Aorta (tissue), 5 donors: ENCODE results near the gene OSBPL3. TPM values are rescaled to one million over a fixed set of nuclear protein-coding genes. Genes with fewer than 3 reads are reported as not detected.
"Not testable (repeated sequence)": the region's sequence is repeated elsewhere in the genome, so short reads cannot be mapped to it uniquely, and the experiment has no call there.

Experiments
- ATAC-seq: fragments of 200-7000 bp; cut with Tn5 transposase; one replicate; pipeline ENCODE4 v1.9.1; 2022; ENCODE audit warnings: moderate library complexity; ENCODE audit not compliant: low FRiP score
- DNase-seq, 2 donors: peaks; one replicate each; pipeline ENCODE4 v3.0.0-alpha.2; 2020
- H3K27ac ChIP-seq, 2 donors: one replicate each; pipeline ENCODE4 v1.5.1; 2013; ENCODE audit warnings: low read length in 2 of 2, mild to moderate bottlenecking in 2 of 2, moderate library complexity in 2 of 2, control low read depth in 1 of 2, inconsistent platforms in 1 of 2, low read depth in 1 of 2
- H3K27me3 ChIP-seq, 2 donors: one replicate each; pipeline ENCODE4 v1.6.1; 2013; ENCODE audit warnings: control low read depth in 1 of 2, low read length in 1 of 2, mild to moderate bottlenecking in 1 of 2, moderate library complexity in 1 of 2; ENCODE audit not compliant: insufficient read depth in 2 of 2, control insufficient read depth in 1 of 2
- H3K36me3 ChIP-seq, 2 donors: one replicate each; pipeline ENCODE4 v1.6.1; 2013; ENCODE audit warnings: control low read depth in 1 of 2, low read length in 1 of 2, mild to moderate bottlenecking in 1 of 2; ENCODE audit not compliant: insufficient read depth in 2 of 2, control insufficient read depth in 1 of 2
- H3K4me1 ChIP-seq, 2 donors: one replicate each; pipeline ENCODE4 v1.6.1; 2013; ENCODE audit warnings: low read length in 2 of 2, control low read depth in 1 of 2, mild to moderate bottlenecking in 1 of 2, moderate library complexity in 1 of 2; ENCODE audit not compliant: insufficient read depth in 2 of 2, control insufficient read depth in 1 of 2
- H3K4me3 ChIP-seq, 2 donors: one replicate each; pipeline ENCODE4 v1.5.1; 2013; ENCODE audit warnings: low read length in 2 of 2, control low read depth in 1 of 2, mild to moderate bottlenecking in 1 of 2
- H3K9me3 ChIP-seq: one replicate; pipeline ENCODE4 v1.6.1; 2013; ENCODE audit warnings: mild to moderate bottlenecking, low read length; ENCODE audit not compliant: control insufficient read depth
- WGBS, 2 donors: extraction: QIAGEN DNeasy Blood & Tissue Kit; methylation state at CpG; one replicate each; pipeline ENCODE4 v1.1.7; 2013; 5-methylcytosine and 5-hydroxymethylcytosine counted together
- intact Hi-C, 2 donors: fragments of 100-400 bp; cut with DNase I; formaldehyde crosslinking; loops; one replicate each; pipeline versions ENCODE4 v1.14.2 to v1.15.0; 2022
- polyA plus RNA-seq, 2 donors: library from polyadenylated mRNA; stranded (reverse); fragments of 200-250 nt; gene quantifications; one replicate each; pipeline ENCODE4 v1.2.3, GENCODE V29; 2013
- total RNA-seq, 2 donors: library from RNA; stranded (reverse); fragmentation: NEBNext Ultra II Directional; extraction: Animal tissue kit (Norgen Biotek cat#: 25700); gene quantifications; one replicate each; pipeline ENCODE4 v1.2.1, GENCODE V29; 2021
- donor health status: healthy with polysubstance abuse.
- donor health status: Bipolar disorder and iron deficiency.
- donor health status: DM: no; HTN: no; CAD: no.
- donor health status: DM: no; HTN: no; CAD: no.
- donor health status: DM: yes; HTN: yes; CAD: no.

Gene OSBPL3
- total and polyA plus RNA-seq, 4 donors, result 0.41 to 15.6 (median 5.6) TPM

DNA sequence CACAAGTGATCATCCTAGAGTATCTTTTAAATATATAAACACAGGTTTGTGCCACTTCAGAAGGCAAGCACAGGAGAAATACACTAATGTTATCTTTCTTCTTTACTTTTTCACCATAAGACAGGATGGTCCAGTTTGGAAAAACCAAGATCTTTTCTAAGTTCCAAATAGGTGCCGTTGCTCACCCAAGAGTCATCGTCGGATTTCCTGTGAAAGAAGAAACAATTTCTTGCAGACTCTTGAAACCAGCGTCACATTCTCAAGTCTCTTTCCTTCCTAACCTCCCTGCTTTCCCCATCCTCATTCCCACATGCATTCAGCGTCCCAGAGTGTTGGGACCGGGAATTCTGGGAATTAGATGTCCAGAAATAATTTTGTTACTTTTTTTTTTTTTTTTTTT, 179.9 kb downstream of the OSBPL3 start:
- no peak for ATAC-seq
- no peak overlapping the region for H3K4me3 ChIP-seq

DNA sequence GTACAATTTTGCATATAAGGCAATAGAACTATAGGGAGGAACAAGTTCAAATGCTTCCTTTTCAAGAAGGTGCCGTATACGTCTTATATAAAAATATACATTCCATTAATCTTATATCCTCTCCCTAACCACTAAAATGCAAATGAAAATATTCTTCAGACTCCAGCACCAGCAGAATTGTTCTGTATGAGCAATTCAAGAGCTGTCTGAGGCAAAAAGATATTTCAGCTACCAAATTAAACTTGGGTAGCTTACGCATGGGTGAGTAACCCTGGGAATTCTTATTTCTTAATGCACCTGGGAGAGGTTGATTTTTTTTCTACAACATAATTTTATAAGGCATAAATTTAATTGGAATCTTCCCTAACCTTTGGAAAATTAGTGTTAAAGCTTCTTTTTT, 180.5 kb downstream of the OSBPL3 start:
- Histone ChIP-seq H3K27me3 (no peaks in the 10 kb centered on the region), H3K4me3 (no peak overlapping the region), H3K27ac (no peak overlapping the region), H3K36me3 (no peaks in the 10 kb centered on the region), H3K4me1 (no peaks in the 10 kb centered on the region), H3K9me3 (no peaks in the 10 kb centered on the region)
- intact Hi-C loops, result no loop called here
- DNase-seq (no peak), ATAC-seq (no peak)
- WGBS, 2 donors, result 78 to 83% methylated on average over 3 of the region's 3 CpGs

More for the DNA sequence above, 179.9 kb downstream of the OSBPL3 start:
- no peaks in the 10 kb centered on the region for H3K36me3 ChIP-seq
- H3K9me3 ChIP-seq, result no peaks in the 10 kb centered on the region
- no peaks in the 10 kb centered on the region for H3K27me3 ChIP-seq
- intact Hi-C loops, result no loop called here
- H3K27ac ChIP-seq, result no peak overlapping the region
- DNase-seq, result no peak
- 89 to 92% methylated on average over 6 of the region's 6 CpGs for WGBS, 2 donors
- no peaks in the 10 kb centered on the region for H3K4me1 ChIP-seq

DNA sequence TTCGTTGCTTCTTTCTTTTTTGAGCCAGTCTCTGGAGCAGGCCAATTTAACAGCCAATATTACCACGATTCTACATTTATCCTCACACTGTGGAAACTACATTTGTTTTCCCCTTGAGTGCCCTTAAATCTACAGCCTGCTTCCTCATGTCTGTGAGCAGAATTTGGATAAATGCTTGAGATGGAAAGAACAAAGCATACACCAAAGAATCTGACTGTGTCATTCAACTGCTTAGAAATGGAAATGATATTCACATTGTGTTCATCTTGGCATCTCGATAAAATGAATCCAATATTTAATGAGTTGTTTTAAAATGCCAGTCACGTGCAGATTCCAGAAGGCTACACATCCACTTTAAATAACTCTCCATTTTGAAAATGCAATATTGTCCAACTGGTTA, 181.7 kb downstream of the OSBPL3 start:
- intact Hi-C loops, result no loop called here
- H3K27ac ChIP-seq, result no peak overlapping the region
- no peaks in the 10 kb centered on the region for H3K36me3 ChIP-seq
- ATAC-seq, result no peak
- no peak overlapping the region for H3K4me3 ChIP-seq
- no peaks in the 10 kb centered on the region for H3K9me3 ChIP-seq
- 55 to 72% methylated on average over 4 of the region's 4 CpGs for WGBS, 2 donors
- H3K27me3 ChIP-seq, result no peaks in the 10 kb centered on the region
- DNase-seq, result no peak
- no peaks in the 10 kb centered on the region for H3K4me1 ChIP-seq

DNA sequence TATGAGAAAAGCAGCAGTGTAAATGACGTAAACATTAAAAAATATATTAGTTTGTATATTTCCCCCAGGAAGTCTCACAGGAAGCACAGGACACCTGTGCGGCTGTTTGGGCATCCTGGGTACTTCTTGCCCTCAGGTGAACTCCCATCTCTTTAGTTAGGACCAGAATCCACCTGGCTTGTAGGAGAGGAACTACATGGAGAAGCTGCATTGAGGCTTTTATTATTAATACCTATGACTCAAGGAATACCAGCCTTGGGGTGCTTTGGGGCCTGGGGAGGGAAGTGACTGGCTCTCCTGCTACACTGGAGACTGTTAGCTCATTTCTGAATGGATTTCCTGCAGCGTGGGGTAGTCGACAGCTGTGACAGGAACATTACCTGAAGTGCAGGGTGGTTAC, 182.7 kb downstream of the OSBPL3 start:
- no peak for ATAC-seq

DNA sequence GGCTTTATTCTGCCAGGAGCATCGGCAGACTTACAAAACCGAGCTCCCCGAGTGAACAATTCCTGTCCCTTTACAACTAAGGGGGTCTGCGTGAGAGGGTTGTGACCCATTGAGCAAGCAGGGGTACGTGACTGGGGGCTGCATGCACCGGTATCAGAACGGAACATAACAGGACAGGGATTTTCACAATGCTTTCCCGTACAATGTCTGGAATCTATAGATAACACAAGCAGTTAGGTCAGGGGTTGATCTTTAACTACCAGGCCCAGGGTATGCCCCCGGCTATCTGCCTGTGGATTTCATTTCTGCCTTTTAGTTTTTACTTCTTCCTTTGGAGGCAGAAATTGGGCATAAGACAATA, 184.6 kb downstream of the OSBPL3 start:
- WGBS, 2 donors, result 93% methylated on average over 9 of the region's 9 CpGs
- Histone ChIP-seq H3K27me3 (no peaks in the 10 kb centered on the region), H3K9me3 (no peaks in the 10 kb centered on the region), H3K4me3 (no peak overlapping the region), H3K27ac (no peak overlapping the region), H3K36me3 (no peaks in the 10 kb centered on the region), H3K4me1 (no peaks in the 10 kb centered on the region)
- no peak for DNase-seq
- ATAC-seq, result no peak
- intact Hi-C loops, result no loop called here

More for the DNA sequence above, 182.7 kb downstream of the OSBPL3 start:
- Histone ChIP-seq H3K9me3 (no peaks in the 10 kb centered on the region), H3K27ac (no peak overlapping the region), H3K4me3 (no peak overlapping the region), H3K4me1 (no peaks in the 10 kb centered on the region), H3K27me3 (no peaks in the 10 kb centered on the region), H3K36me3 (no peaks in the 10 kb centered on the region)
- 94 to 95% methylated on average over 4 of the region's 4 CpGs for WGBS, 2 donors
- DNase-seq, result no peak
- intact Hi-C loops, result no loop called here

DNA sequence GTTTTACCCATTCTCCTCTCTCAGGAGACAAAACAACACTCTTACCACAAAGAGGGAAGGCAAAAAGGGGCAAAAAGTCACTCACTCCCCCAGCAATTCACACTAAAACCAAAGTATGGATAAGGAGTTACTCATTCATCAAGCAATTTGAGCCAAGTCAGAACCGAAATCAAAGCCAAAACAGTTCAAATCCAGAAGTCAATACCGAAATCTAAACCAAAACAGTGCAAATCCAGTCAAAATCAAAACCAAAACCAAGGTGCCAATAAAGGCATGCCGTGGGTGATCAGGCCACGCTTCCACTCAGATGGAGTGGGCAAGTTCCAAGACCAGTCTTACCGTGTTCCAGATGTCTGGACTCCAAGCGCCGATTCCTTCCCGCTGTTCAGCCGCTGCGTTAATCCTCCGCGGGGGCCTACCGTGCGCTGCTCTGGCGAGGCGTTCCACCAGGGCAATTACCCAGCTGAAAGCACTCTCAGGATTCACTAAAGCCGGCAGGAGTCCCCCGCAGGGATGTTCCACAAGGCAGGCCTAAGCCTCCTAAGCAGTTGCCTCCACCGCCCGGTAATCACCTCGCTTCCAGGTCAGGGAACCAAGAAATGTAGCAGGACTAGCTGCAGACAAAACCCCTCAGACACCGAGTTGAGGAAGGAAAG, 185.1 kb downstream of the OSBPL3 start:
- DNase-seq, H3K27ac ChIP-seq, H3K4me1 ChIP-seq, H3K36me3 ChIP-seq, ATAC-seq, H3K9me3 ChIP-seq, intact Hi-C loops, H3K27me3 ChIP-seq, H3K4me3 ChIP-seq: not testable (repeated sequence)
- WGBS, 2 donors, result 94 to 95% methylated on average over 22 of the region's 22 CpGs

DNA sequence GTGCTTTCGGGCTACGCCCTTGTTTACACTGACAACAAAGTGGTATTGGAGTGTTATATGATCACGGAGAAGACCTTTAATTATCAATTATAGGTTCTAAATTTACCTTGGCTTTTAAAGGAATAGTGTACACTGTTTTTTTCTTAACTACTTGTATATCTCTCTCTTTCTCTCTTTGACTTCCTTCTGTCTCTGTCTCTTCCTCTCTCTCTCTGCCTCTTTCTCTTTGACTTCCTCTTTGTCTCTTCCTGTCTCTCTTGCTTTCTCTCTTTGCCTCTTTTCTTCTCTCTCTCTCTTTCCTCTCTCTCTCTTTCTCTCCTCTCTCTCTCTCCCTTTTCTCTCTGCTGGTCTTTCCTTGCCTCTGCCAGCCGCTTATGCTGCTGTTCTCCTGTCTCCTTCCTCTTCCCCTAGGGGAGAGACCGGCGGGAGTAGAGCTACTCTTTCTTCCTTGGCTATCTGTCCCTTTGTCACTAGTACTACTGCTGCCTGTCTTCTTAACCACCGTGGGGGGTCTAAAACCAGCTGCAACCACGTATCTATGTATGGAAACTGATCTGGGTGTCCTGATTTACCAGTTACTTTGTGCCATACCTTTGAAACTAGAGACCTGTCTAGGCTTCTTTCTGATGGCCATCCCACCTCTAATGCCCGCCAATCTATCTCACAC, 185.9 kb downstream of the OSBPL3 start:
- Histone ChIP-seq H3K27ac (no peak overlapping the region), H3K27me3 (no peaks in the 10 kb centered on the region), H3K36me3 (no peaks in the 10 kb centered on the region), H3K4me1 (no peaks in the 10 kb centered on the region), H3K9me3 (no peaks in the 10 kb centered on the region), H3K4me3 (no peak overlapping the region)
- intact Hi-C loops, result no loop called here
- 70 to 75% methylated on average over 9 of the region's 9 CpGs for WGBS, 2 donors
- ATAC-seq (no peak), DNase-seq (no peak)

DNA sequence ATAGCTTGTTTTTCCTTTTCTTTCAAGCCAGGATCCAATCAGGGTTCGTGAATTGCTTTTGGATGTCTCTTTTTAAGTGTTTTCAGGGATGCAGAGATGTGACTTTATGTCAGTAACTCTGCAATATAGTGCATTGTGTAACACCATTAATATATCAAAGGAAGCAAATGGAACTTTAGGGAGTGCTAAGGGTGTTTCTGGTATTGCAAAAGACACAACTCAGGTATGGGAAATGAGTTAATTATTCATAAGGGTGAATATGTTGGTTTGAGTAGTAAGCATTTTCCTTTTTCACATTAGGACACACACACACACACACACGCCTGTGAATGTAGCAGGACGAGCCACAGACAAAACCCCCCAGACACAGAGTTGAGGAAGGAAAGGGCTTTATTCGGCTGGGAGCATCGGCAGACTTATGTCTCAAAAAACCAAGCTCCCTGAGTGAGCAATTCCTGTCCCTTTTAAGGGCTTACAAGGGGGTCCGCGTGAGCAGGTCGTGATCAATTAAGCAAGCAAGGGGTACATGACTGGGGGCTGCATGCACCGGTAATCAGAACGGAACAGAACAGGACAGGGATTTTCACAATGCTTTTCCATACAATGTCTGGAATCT, 190.9 kb downstream of the OSBPL3 start:
- H3K36me3 ChIP-seq, result no peaks in the 10 kb centered on the region
- no peaks in the 10 kb centered on the region for H3K9me3 ChIP-seq
- H3K4me3 ChIP-seq, result no peak overlapping the region
- WGBS, 2 donors, result 92 to 94% methylated on average over 10 of the region's 10 CpGs
- intact Hi-C loops, result no loop called here
- no peak overlapping the region for H3K27ac ChIP-seq
- H3K4me1 ChIP-seq, result no peaks in the 10 kb centered on the region
- H3K27me3 ChIP-seq, result no peaks in the 10 kb centered on the region
- ATAC-seq, result no peak
- DNase-seq, result no peak

DNA sequence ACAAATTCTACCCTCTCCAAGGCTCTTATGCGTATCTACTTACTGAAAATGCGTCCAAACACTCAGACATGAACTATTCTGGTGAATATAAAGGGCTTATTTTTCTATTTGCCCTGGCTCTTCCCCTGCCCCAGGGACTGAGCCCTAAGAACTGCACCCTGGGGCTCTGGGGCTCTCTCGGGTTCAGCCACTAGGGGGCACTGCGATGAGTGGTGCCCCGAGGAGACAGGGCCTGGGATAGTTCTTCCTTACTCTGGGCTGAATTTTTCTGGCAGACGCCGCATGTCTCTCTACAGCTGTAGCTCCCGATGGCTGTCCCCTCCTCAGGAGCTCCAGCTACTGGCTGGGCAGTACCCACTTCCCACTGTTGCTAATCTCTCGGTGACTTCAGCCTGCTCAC, 191.9 kb downstream of the OSBPL3 start:
- intact Hi-C loops, result no loop called here
- H3K4me3 ChIP-seq, result no peak overlapping the region
- no peaks in the 10 kb centered on the region for H3K9me3 ChIP-seq
- no peak overlapping the region for H3K27ac ChIP-seq
- WGBS, 2 donors, result 92% methylated on average over 9 of the region's 9 CpGs
- ATAC-seq, result no peak
- no peak for DNase-seq
- H3K36me3 ChIP-seq, result no peaks in the 10 kb centered on the region
- no peaks in the 10 kb centered on the region for H3K4me1 ChIP-seq
- H3K27me3 ChIP-seq, result no peaks in the 10 kb centered on the region
